HCT116 (cell line): Measurements from ENCODE around the gene ANKS1A. TPM values are rescaled to one million over a fixed set of nuclear protein-coding genes. Genes with fewer than 3 reads are reported as not detected.

Source experiments
- ATAC-seq: fragments of 200-7000 bp; cut with Tn5 transposase; 2 replicates; pipeline ENCODE4 v1.9.1; 2020; ENCODE audit warnings: mild to moderate bottlenecking, moderate library complexity
- BruUV-seq: library from RNA; stranded (reverse); fragments of 400-500 nt; replicated peaks from 2 replicates; lab custom pipeline; 2021; lab: Mats Ljungman, UMichigan
- CTCF ChIA-PET: fragments of 300-600 bp; sonication (Branson Sonifier 250); formaldehyde crosslinking; loops from one replicate; lab custom pipeline; 2021; ENCODE audit warnings: antibody characterized with exemption; lab: Charles Lee
- POLR2A ChIA-PET: fragments of 300-600, 350-600 bp; sonication (Branson Sonifier 250); formaldehyde crosslinking; loops from one replicate; lab custom pipeline; 2021; ENCODE audit warnings: antibody characterized with exemption; lab: Charles Lee
- RAD21 ChIA-PET, 2 experiments: fragments of 300-600 bp; sonication (Branson Sonifier 250); formaldehyde crosslinking; loops; one replicate each; lab custom pipeline; 2023; ENCODE audit warnings: low total read pairs in 2 of 2; ENCODE audit not compliant: uncharacterized antibody in 2 of 2, unreplicated experiment in 2 of 2, low non-redundant PET in 1 of 2; lab: Charles Lee
- DNase-seq: peaks from one replicate; pipeline ENCODE4 v3.0.0-alpha.2; 2010; ENCODE audit warnings: low read depth, low spot score
- H2AFZ ChIP-seq: fragments of 200-600 bp; shearing (Covaris generic), sonication (generic); 2 replicates; pipeline ENCODE4 v1.6.1; 2017; ENCODE audit warnings: low read depth, mixed run types, mixed read lengths, antibody characterized with exemption, low read length; ENCODE audit not compliant: poor library complexity, severe bottlenecking
- H3K27ac ChIP-seq: 2 replicates; pipeline ENCODE4 v1.5.1; 2012; ENCODE audit warnings: low read depth, low read length
- H3K27me3 ChIP-seq: fragments of 200-600 bp; sonication (generic); 2 replicates; pipeline ENCODE4 v1.6.1; 2016; ENCODE audit warnings: mixed run types, low read length, mixed read lengths; ENCODE audit not compliant: insufficient read depth
- H3K36me3 ChIP-seq, 2 experiments: fragments of 200-500 bp in 1 of 2; fragments of 200-600 bp in 1 of 2; sonication (Bioruptor generic) in 1 of 2; sonication (generic) in 1 of 2; 2 replicates each; pipeline versions ENCODE4 v1.5.1 to v1.6.1; 2014 to 2016; ENCODE audit warnings: low read length in 2 of 2, inconsistent platforms in 1 of 2, mixed read lengths in 1 of 2, mixed run types in 1 of 2; ENCODE audit not compliant: insufficient read depth in 2 of 2, control insufficient read depth in 1 of 2
- H3K4me1 ChIP-seq, 2 experiments: fragments of 200-600 bp in 1 of 2; sonication (generic) in 1 of 2; 2 replicates each; pipeline versions ENCODE4 v1.5.1 to v1.6.1; 2012 to 2017; ENCODE audit warnings: low read length in 2 of 2, inconsistent platforms in 1 of 2, mild to moderate bottlenecking in 1 of 2, mixed read lengths in 1 of 2, mixed run types in 1 of 2, moderate library complexity in 1 of 2; ENCODE audit not compliant: insufficient read depth in 2 of 2, control insufficient read depth in 1 of 2
- H3K4me2 ChIP-seq: fragments of 200-600 bp; sonication (generic); 2 replicates; pipeline ENCODE4 v1.6.1; 2017; ENCODE audit warnings: mixed run types, low read length, mixed read lengths
- H3K4me3 ChIP-seq, 2 experiments: fragments of 200-600 bp in 1 of 2; sonication (generic) in 1 of 2; replicated peaks in 1 of 2; 2 replicates each; pipeline ENCODE4 v1.5.1; 2011 to 2016; ENCODE audit warnings: low read length in 2 of 2, control low read depth in 1 of 2, low read depth in 1 of 2, mild to moderate bottlenecking in 1 of 2, mixed read lengths in 1 of 2, mixed run types in 1 of 2
- H3K79me2 ChIP-seq: fragments of 200-600 bp; sonication (generic); 2 replicates; pipeline ENCODE4 v1.6.1; 2017; ENCODE audit warnings: mild to moderate bottlenecking, mixed run types, low read length, moderate library complexity, mixed read lengths; ENCODE audit not compliant: insufficient read depth
- H3K9ac ChIP-seq: fragments of 200-600 bp; sonication (generic); 2 replicates; pipeline ENCODE4 v1.6.1; 2016; ENCODE audit warnings: low read length, mixed read lengths
- H3K9me2 ChIP-seq: fragments of 200-600 bp; sonication (generic), shearing (Covaris generic); 2 replicates; pipeline ENCODE4 v1.6.1; 2017; ENCODE audit warnings: mixed run types, mild to moderate bottlenecking, moderate library complexity; ENCODE audit not compliant: insufficient read depth
- H3K9me3 ChIP-seq, 2 experiments: fragments of 200-500 bp in 1 of 2; fragments of 200-600 bp in 1 of 2; sonication (Bioruptor generic) in 1 of 2; sonication (generic) in 1 of 2; 2 replicates each; pipeline ENCODE4 v1.6.1; 2014 to 2017; ENCODE audit warnings: low read length in 2 of 2, mixed read lengths in 2 of 2, inconsistent platforms in 1 of 2, low read depth in 1 of 2, mild to moderate bottlenecking in 1 of 2, mixed run types in 1 of 2, moderate library complexity in 1 of 2; ENCODE audit not compliant: control insufficient read depth in 1 of 2, insufficient read depth in 1 of 2
- H4K20me1 ChIP-seq: fragments of 200-600 bp; sonication (generic), shearing (Covaris generic); 2 replicates; pipeline ENCODE4 v1.6.1; 2017; ENCODE audit warnings: mixed run types, mild to moderate bottlenecking, moderate library complexity; ENCODE audit not compliant: insufficient read depth
- CEBPB ChIP-seq: IDR thresholded peaks from 2 replicates; pipeline ENCODE4 v1.6.1; 2012; ENCODE audit warnings: low read depth
- EGR1 ChIP-seq: IDR thresholded peaks from 2 replicates; pipeline ENCODE4 v1.6.1; 2012; ENCODE audit warnings: low read depth
- ELF1 ChIP-seq: IDR thresholded peaks from 2 replicates; pipeline ENCODE4 v1.6.1; 2012; ENCODE audit warnings: low read depth, borderline replicate concordance
- EZH2phosphoT487 ChIP-seq: fragments of 200-600 bp; IDR thresholded peaks from 2 replicates; pipeline ENCODE4 v1.6.1; 2018; ENCODE audit warnings: antibody characterized with exemption, borderline replicate concordance
- FOSL1 ChIP-seq: IDR thresholded peaks from 2 replicates; pipeline ENCODE4 v1.6.1; 2012; ENCODE audit warnings: low read depth
- POLR2AphosphoS5 ChIP-seq: IDR thresholded peaks from 2 replicates; pipeline ENCODE4 v1.6.1; 2011; ENCODE audit warnings: mild to moderate bottlenecking, low read depth, low read length, moderate library complexity
- RAD21 ChIP-seq: IDR thresholded peaks from 2 replicates; pipeline ENCODE4 v1.6.1; 2012; ENCODE audit warnings: low read depth, mild to moderate bottlenecking
- SIN3A ChIP-seq: IDR thresholded peaks from 2 replicates; pipeline ENCODE4 v1.6.1; 2012; ENCODE audit warnings: low read depth
- SP1 ChIP-seq: IDR thresholded peaks from 2 replicates; pipeline ENCODE4 v1.6.1; 2012; ENCODE audit warnings: low read depth
- SRF ChIP-seq: IDR thresholded peaks from 2 replicates; pipeline ENCODE4 v1.6.1; 2012; ENCODE audit warnings: low read depth
- ZFX ChIP-seq: fragments of 450-650 bp; IDR thresholded peaks from 2 replicates; pipeline ENCODE4 v1.6.1; 2017
- ZNF274 ChIP-seq: fragments of 200-500 bp; sonication (Bioruptor generic); IDR thresholded peaks from 2 replicates; pipeline ENCODE4 v1.6.1; 2014; ENCODE audit warnings: mild to moderate bottlenecking, low read depth, low read length, inconsistent platforms
- intact Hi-C: fragments of 100-400 bp; cut with micrococcal nuclease; formaldehyde crosslinking; loops from 2 replicates; pipeline ENCODE4 v1.10.0; 2022
- total RNA-seq: library from RNA; stranded (reverse); gene quantifications from one replicate; pipeline ENCODE4 v1.2.1, GENCODE V29; 2021; ENCODE audit not compliant: unreplicated experiment
- TF ChIP-seq, protein P1 (sequence below): IDR thresholded peaks from 2 replicates; pipeline ENCODE4 v1.6.1; 2011; ENCODE audit warnings: mild to moderate bottlenecking, low read length, moderate library complexity; ENCODE audit not compliant: insufficient replicate concordance; ENCODE audit errors: extremely low read depth
- TF ChIP-seq, protein P2 (sequence below): IDR thresholded peaks from 2 replicates; pipeline ENCODE4 v1.6.1; 2012
- TF ChIP-seq, protein P3 (sequence below): IDR thresholded peaks from 2 replicates; pipeline ENCODE4 v1.6.1; 2012

ANKS1A gene
- total RNA-seq, 1 experiment from 2014 or later: 20.6 TPM

DNA sequence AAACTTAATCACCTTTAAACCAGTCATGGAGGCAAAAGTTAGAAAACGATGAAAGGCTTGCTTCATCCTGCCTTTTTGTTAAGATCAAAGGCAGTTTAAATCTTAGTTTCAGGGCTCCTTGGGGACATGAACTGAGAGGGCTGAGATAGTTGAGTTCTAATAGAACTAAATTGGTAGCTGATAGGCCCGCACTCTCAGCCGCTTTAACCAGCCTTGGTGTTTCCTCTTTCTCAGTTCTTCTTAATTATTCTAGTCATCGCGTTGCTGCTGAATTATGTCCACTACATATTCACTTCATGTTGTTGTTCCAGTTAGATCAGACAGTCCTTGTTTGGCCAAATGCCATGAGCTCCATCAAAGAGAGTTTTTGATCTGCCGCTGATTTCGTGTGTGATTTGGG lies 72.5 kb downstream of the ANKS1A start:
- Histone ChIP-seq H4K20me1 (no peaks in the 10 kb centered on the region), H3K4me1 (no peaks in the 10 kb centered on the region), H3K9me3 (no peaks in the 10 kb centered on the region), H3K36me3 (no peaks in the 10 kb centered on the region), H3K4me3 (no peak overlapping the region), H3K9me2 (no peaks in the 10 kb centered on the region), H3K79me2 (peaks cover 23% of the 10 kb centered on the region), H3K4me2 (no peak overlapping the region), H3K27ac (no peak overlapping the region), H2AFZ (no peak overlapping the region)
- RAD21 ChIA-PET: no interaction called here
- no peak for DNase-seq
- intact Hi-C loops: no loop called here
- no TSS peak for BruUV-seq
- no peak for TF ChIP-seq FOSL1
- no peak for TF ChIP-seq CEBPB
- no peak for TF ChIP-seq ELF1
- no peak for TF ChIP-seq RAD21
- TF ChIP-seq, protein P1, sequence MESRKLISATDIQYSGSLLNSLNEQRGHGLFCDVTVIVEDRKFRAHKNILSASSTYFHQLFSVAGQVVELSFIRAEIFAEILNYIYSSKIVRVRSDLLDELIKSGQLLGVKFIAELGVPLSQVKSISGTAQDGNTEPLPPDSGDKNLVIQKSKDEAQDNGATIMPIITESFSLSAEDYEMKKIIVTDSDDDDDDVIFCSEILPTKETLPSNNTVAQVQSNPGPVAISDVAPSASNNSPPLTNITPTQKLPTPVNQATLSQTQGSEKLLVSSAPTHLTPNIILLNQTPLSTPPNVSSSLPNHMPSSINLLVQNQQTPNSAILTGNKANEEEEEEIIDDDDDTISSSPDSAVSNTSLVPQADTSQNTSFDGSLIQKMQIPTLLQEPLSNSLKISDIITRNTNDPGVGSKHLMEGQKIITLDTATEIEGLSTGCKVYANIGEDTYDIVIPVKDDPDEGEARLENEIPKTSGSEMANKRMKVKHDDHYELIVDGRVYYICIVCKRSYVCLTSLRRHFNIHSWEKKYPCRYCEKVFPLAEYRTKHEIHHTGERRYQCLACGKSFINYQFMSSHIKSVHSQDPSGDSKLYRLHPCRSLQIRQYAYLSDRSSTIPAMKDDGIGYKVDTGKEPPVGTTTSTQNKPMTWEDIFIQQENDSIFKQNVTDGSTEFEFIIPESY: no peak
- TF ChIP-seq, all 23 proteins: peak for 0
- CTCF ChIA-PET: interaction anchor here (0.6 kb wide), 1 partner anchor 793 kb away, joined by 3 read pairs; no protein-coding TSS in a partner anchor
- Histone ChIP-seq H3K27me3 (no peaks in the 10 kb centered on the region), H3K9ac (no peak overlapping the region)
- ATAC-seq: no peak
- POLR2A ChIA-PET: no interaction called here

DNA sequence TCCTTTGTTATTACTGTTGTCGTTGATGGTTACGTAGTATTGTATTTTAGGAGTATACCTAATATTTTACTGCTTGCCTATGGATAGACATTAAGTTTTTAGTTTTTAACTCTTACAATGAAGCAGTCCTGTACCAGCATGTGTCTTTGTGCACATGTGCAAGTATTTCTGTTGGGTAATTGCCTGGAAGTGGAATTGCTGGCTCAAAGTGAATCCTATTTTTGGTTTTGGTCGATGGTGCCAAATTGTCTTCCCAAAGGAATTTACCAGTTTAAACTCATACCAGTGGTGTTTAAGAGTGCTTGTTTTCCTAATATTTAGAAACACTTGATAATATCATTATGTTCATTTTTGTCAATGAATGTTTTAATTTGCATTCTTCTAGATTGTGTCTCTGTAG lies 75.5 kb downstream of the ANKS1A start:
- H2AFZ ChIP-seq: no peak overlapping the region
- ChIA-PET POLR2A (no interaction called here), RAD21 (no interaction called here), CTCF (no interaction called here)
- H4K20me1 ChIP-seq: no peaks in the 10 kb centered on the region
- intact Hi-C loops: no loop called here
- no peak overlapping the region for H3K4me2 ChIP-seq
- DNase-seq (no peak), ATAC-seq (no peak)
- H3K9me2 ChIP-seq: no peaks in the 10 kb centered on the region
- H3K27ac ChIP-seq: no peak overlapping the region
- no peaks in the 10 kb centered on the region for H3K27me3 ChIP-seq
- no TSS peak for BruUV-seq
- H3K36me3 ChIP-seq: no peaks in the 10 kb centered on the region
- H3K79me2 ChIP-seq: peaks cover 22% of the 10 kb centered on the region
- no peaks in the 10 kb centered on the region for H3K9me3 ChIP-seq
- H3K4me1 ChIP-seq: no peaks in the 10 kb centered on the region
- H3K9ac ChIP-seq: no peak overlapping the region
- no peak overlapping the region for H3K4me3 ChIP-seq
- no peak for TF ChIP-seq RAD21
- no peak for TF ChIP-seq ELF1
- TF ChIP-seq SP1: no peak
- TF ChIP-seq, protein P2, sequence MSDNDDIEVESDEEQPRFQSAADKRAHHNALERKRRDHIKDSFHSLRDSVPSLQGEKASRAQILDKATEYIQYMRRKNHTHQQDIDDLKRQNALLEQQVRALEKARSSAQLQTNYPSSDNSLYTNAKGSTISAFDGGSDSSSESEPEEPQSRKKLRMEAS: no peak
- TF ChIP-seq, protein P1: no peak
- TF ChIP-seq, protein P3, sequence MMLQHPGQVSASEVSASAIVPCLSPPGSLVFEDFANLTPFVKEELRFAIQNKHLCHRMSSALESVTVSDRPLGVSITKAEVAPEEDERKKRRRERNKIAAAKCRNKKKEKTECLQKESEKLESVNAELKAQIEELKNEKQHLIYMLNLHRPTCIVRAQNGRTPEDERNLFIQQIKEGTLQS: no peak
- no peak for TF ChIP-seq ZNF274
- no peak for TF ChIP-seq EGR1
- no peak for TF ChIP-seq ZFX
- TF ChIP-seq EZH2phosphoT487: no peak
- no peak for TF ChIP-seq FOSL1
- TF ChIP-seq POLR2AphosphoS5: no peak
- no peak for TF ChIP-seq SRF
- TF ChIP-seq SIN3A: no peak
